MCF 10A (cell line): ENCODE results near the gene FRMPD1. TPM values are rescaled to one million over a fixed set of nuclear protein-coding genes. Genes with fewer than 3 reads are reported as not detected.

ENCODE experiments used
- BruUV-seq: library from RNA; stranded (reverse); fragments of 400-500 nt; replicated peaks from 2 replicates; lab custom pipeline; 2021; lab: Mats Ljungman, UMichigan
- CTCF ChIA-PET: fragments of 300-600 bp; sonication (Branson Sonifier 250); formaldehyde crosslinking; extraction: SDS; loops from one replicate; lab custom pipeline; 2021; ENCODE audit warnings: antibody characterized with exemption, inconsistent platforms; lab: Yijun Ruan, JAX
- POLR2A ChIA-PET: fragments of 300-600, 350-650 bp; sonication (Branson Sonifier 250); formaldehyde crosslinking; extraction: SDS; loops from one replicate; lab custom pipeline; 2020; ENCODE audit warnings: antibody characterized with exemption, inconsistent platforms; lab: Yijun Ruan, JAX
- DNase-seq: peaks from one replicate; pipeline ENCODE4 v3.0.0-alpha.2; 2018; ENCODE audit not compliant: unreplicated experiment
- H3K27ac Mint-ChIP-seq: one replicate; pipeline ENCODE4 v1.8.0; 2022; ENCODE audit warnings: mild to moderate bottlenecking, low read depth, mixed read lengths; ENCODE audit not compliant: unreplicated experiment
- H3K27me3 Mint-ChIP-seq: one replicate; pipeline ENCODE4 v1.8.0; 2022; ENCODE audit warnings: mixed read lengths; ENCODE audit not compliant: insufficient read depth, unreplicated experiment
- H3K36me3 Mint-ChIP-seq: one replicate; pipeline ENCODE4 v1.8.0; 2022; ENCODE audit warnings: mild to moderate bottlenecking, moderate library complexity, mixed read lengths; ENCODE audit not compliant: insufficient read depth, unreplicated experiment
- H3K4me1 Mint-ChIP-seq: one replicate; pipeline ENCODE4 v1.8.0; 2022; ENCODE audit warnings: mixed read lengths; ENCODE audit not compliant: insufficient read depth, unreplicated experiment
- H3K4me3 Mint-ChIP-seq: one replicate; pipeline ENCODE4 v1.8.0; 2022; ENCODE audit warnings: mild to moderate bottlenecking, moderate library complexity, mixed read lengths; ENCODE audit not compliant: unreplicated experiment
- H3K9me3 Mint-ChIP-seq: one replicate; pipeline ENCODE4 v1.8.0; 2022; ENCODE audit warnings: mixed read lengths; ENCODE audit not compliant: unreplicated experiment
- intact Hi-C: fragments of 100-400 bp; cut with micrococcal nuclease; formaldehyde crosslinking; loops from 2 replicates; pipeline ENCODE4 v1.14.1; 2022
- total RNA-seq: library from RNA; stranded (reverse); gene quantifications from 2 replicates; pipeline ENCODE4 v1.2.3, GENCODE V29; 2022
- TF ChIP-seq, protein P1 (sequence below): fragments of 200-600 bp; IDR thresholded peaks from one replicate; pipeline ENCODE4 v1.8.0; 2022; ENCODE audit warnings: antibody characterized with exemption, mild to moderate bottlenecking; ENCODE audit not compliant: unreplicated experiment

The FRMPD1 gene
- total RNA-seq, 1 experiment from 2014 or later: not detected

DNA sequence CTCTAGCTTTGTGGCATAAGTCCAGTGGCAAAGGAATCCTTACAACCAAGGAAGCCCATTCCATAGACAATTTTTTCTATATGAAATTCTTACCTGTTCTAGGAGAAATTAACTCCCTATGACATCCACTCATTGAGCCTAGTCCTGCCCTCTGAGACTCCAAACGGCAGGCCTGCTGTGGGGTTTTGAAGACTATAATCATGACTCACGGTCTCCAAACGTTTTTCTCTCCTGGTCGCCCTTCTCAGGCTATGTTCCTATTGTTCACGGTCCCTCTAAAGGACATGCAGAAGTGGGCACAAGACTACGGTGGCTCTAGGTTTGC, 133.5 kb downstream of the FRMPD1 start:
- BruUV-seq: TSS peak; percentile 21

DNA sequence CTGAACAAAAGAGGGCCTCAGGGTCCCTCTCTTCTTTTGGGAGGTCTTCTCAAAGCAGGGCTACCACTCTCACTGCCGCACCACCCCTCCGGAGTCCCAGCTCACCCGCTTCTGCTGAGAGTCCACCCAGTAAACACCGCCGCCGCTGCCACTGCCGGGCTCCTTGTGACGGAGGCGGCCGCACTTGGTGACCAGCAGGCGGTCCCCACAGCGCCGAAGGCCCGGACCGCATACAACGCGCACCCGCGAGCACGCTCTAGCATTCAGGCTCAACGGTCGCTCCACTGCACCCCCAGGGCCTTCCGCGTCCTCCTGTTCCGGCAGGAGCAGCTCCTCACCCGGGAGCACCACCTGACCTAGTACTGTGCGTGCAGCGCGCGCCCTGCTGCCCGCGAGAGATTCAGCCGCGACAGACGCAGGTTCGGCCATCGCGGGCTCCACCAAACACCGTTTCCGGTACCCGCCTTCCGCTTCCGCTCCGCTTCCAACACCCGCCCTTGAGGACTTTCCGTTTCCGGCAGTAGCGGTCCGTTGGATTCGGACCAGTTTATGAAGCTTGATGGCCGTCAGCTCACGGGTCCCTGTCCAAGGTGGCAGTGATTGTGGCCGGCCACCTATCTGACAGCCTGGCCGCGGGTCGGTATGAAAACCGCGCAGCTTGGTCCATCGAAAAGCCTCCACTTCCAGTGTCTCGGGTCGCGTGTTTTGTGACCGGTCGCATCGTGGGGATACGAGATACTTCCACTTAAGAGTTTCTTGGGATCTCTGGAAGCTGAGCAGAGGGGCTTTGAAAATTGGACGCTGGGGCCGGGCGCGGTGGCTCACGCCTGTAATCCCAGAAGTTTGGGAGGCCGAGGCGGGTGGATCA, 134.1 kb downstream of the FRMPD1 start, which contains the start of gene EXOSC3:
EXOSC3 (minus strand) TSS at position 449 of the 868 bp plus-strand sequence; CDS start at position 429, 20 bp downstream.
- H3K4me1 Mint-ChIP-seq: peaks cover 12% of the 10 kb centered on the region
- ChIA-PET POLR2A (interaction anchor here (0.5 to 4.6 kb wide), 36 partner anchors 9 to 608 kb away, joined by 3 to 121 read pairs (median 4); partner anchors contain the start of genes ALDH1B1, DCAF10, FBXO10 and POLR1E), CTCF (interaction anchor here (0.6 to 1.2 kb wide), 9 partner anchors 15 to 476 kb away, joined by 3 to 6 read pairs (median 3); no protein-coding TSS in a partner anchor)
- peak within 1 kb of the TSS; percentile 98 for H3K4me3 Mint-ChIP-seq
- H3K27me3 Mint-ChIP-seq: no peaks in the 10 kb centered on the region
- BruUV-seq: no TSS peak
- TF ChIP-seq, protein P1, sequence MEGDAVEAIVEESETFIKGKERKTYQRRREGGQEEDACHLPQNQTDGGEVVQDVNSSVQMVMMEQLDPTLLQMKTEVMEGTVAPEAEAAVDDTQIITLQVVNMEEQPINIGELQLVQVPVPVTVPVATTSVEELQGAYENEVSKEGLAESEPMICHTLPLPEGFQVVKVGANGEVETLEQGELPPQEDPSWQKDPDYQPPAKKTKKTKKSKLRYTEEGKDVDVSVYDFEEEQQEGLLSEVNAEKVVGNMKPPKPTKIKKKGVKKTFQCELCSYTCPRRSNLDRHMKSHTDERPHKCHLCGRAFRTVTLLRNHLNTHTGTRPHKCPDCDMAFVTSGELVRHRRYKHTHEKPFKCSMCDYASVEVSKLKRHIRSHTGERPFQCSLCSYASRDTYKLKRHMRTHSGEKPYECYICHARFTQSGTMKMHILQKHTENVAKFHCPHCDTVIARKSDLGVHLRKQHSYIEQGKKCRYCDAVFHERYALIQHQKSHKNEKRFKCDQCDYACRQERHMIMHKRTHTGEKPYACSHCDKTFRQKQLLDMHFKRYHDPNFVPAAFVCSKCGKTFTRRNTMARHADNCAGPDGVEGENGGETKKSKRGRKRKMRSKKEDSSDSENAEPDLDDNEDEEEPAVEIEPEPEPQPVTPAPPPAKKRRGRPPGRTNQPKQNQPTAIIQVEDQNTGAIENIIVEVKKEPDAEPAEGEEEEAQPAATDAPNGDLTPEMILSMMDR: no peak
- intact Hi-C loops: loop anchor here (1.0 kb wide), 1 partner anchor 118 kb away; no protein-coding TSS in a partner anchor
- DNase-seq: peak; percentile 91
- H3K9me3 Mint-ChIP-seq: no peaks in the 10 kb centered on the region
- peaks cover 40% of the 10 kb centered on the region for H3K36me3 Mint-ChIP-seq
- H3K27ac Mint-ChIP-seq: peak within 1 kb of the TSS; percentile 98

More for the DNA sequence above, 133.5 kb downstream of the FRMPD1 start:
- TF ChIP-seq, protein P1: no peak
- H3K27ac Mint-ChIP-seq: peak overlapping the region; percentile 98
- intact Hi-C loops: no loop called here
- no peaks in the 10 kb centered on the region for H3K9me3 Mint-ChIP-seq
- peak overlapping the region; percentile 98 for H3K4me3 Mint-ChIP-seq
- no peaks in the 10 kb centered on the region for H3K27me3 Mint-ChIP-seq
- DNase-seq: peak; percentile 9
- ChIA-PET POLR2A (interaction anchor here (0.5 to 4.6 kb wide), 21 partner anchors 9 to 304 kb away, joined by 3 to 121 read pairs (median 5); partner anchors contain the start of genes DCAF10, POLR1E and TOMM5), CTCF (interaction anchor here (0.6 to 1.2 kb wide), 4 partner anchors 119 to 195 kb away, joined by 3 to 6 read pairs (median 4); no protein-coding TSS in a partner anchor)
- peaks cover 40% of the 10 kb centered on the region for H3K36me3 Mint-ChIP-seq
- peaks cover 12% of the 10 kb centered on the region for H3K4me1 Mint-ChIP-seq

DNA sequence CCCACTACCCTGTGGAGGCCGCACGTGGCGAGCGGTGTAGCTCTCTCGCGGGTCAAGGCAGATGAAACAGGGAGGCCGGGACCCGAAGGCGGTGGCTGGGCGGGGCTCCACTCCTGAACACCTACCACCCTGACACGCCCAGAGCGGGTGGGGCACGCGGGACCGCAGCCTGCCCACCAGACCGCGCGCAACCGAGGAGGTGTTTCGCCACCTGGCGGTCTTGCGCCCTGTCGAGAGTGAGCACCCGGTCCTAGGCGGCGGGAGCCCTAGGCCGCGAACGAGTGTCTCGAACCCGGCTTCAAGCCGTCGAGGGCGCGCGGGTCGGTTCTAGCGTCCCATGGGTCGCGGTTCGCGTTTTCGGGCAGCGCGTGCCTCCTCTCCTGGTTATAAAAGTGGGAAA, 136.3 kb downstream of the FRMPD1 start:
- no peaks in the 10 kb centered on the region for H3K27me3 Mint-ChIP-seq
- ChIA-PET POLR2A (interaction anchor here (4.6 kb wide), 1 partner anchor 15 kb away, joined by 121 read pairs; the partner anchor contains the start of gene DCAF10), CTCF (no interaction called here)
- peaks cover 10% of the 10 kb centered on the region for H3K4me1 Mint-ChIP-seq
- peaks cover 26% of the 10 kb centered on the region for H3K36me3 Mint-ChIP-seq
- no peaks in the 10 kb centered on the region for H3K9me3 Mint-ChIP-seq
- no peak overlapping the region for H3K27ac Mint-ChIP-seq
- intact Hi-C loops: no loop called here
- DNase-seq: no peak
- TF ChIP-seq, protein P1: no peak
- BruUV-seq: no TSS peak
- no peak overlapping the region for H3K4me3 Mint-ChIP-seq

DNA sequence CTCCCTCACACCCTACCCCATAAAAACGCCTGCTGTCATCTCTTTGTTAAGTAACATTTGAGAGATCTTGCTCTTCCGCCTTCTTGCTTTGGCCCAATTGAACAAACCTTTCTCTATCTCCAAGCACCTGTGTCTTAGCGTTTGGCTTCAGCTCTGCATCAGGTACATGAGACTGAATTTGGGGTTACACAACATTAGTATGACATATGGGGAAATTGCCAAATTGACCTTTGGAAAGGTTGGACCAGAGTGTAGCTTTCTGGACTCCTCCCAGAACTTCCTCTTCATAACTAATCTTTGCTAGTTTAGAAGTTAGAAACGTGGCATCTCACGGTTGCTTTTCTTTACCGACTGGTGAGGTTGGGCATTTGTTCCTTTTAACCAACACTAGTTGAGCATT, 137.6 kb downstream of the FRMPD1 start:
- no peak overlapping the region for H3K4me3 Mint-ChIP-seq
- BruUV-seq: no TSS peak

More for the DNA sequence above, 137.6 kb downstream of the FRMPD1 start:
- CTCF ChIA-PET: interaction anchor here (0.7 kb wide), 1 partner anchor 67 kb away, joined by 3 read pairs; no protein-coding TSS in a partner anchor
- Mint-ChIP-seq H3K4me1 (no peaks in the 10 kb centered on the region), H3K27me3 (no peaks in the 10 kb centered on the region), H3K9me3 (no peaks in the 10 kb centered on the region), H3K27ac (no peak overlapping the region), H3K36me3 (peaks cover 13% of the 10 kb centered on the region)
- TF ChIP-seq, protein P1: no peak
- POLR2A ChIA-PET: no interaction called here
- DNase-seq: no peak
- intact Hi-C loops: no loop called here
